ENCODE data around the gene ZBTB20. TPM values are rescaled to one million over a fixed set of nuclear protein-coding genes. Genes with fewer than 3 reads are reported as not detected.
A peak's percentile ranks its signal among the peaks of the same experiment; 100 is the strongest.

The ZBTB20 gene
- total RNA-seq, 5 donors from 2014 or later (not counting 1 experiment from before 2014, with no cell fraction given) = 43.1 to 80.7 (median 48.4) TPM

- Mint-ChIP-seq H3K4me3 (no peak overlapping the region), H3K36me3 (peaks cover 5% of the 10 kb centered on the region), H3K4me1 (peaks cover 11 to 32% (median 13%) of the 10 kb centered on the region in 3 donors), H3K9me3 (no peaks in the 10 kb centered on the region), H3K27ac (no peak overlapping the region), H3K27me3 (no peaks in the 10 kb centered on the region)
- H3K27me3 ChIP-seq (replicated peaks in 1 of 2; ENCODE audit: control insufficient read depth in 2 of 2, extremely low read depth in 1 of 2, insufficient read depth in 2 of 2, low read length in 1 of 2) = no peaks in the 10 kb centered on the region
- no peak overlapping the region for H3K4me3 ChIP-seq (ENCODE audit: control insufficient read depth in 1 of 2, extremely low read depth in 1 of 2, low read length in 1 of 2)
- peak in 3 of 4 experiments; percentile 49 to 55 (median 51) for ATAC-seq (replicated peaks in 1 of 4)
- no peaks in the 10 kb centered on the region for H3K4me1 ChIP-seq (ENCODE audit: control insufficient read depth in 1 of 2, extremely low read depth in 1 of 2, insufficient read depth in 2 of 2, low read length in 2 of 2)
- H3K27ac ChIP-seq (ENCODE audit: low read length) = no peak overlapping the region
- no CpG with 5 or more reads among the region's 4 CpGs for WGBS (ENCODE audit: insufficient coverage)
- no peaks in the 10 kb centered on the region for H3K36me3 ChIP-seq (ENCODE audit: control insufficient read depth in 2 of 2, extremely low read depth in 1 of 2, insufficient read depth in 1 of 2, low read length in 1 of 2)
- ChIA-PET POLR2A (no interaction called here), CTCF (interaction anchor here (0.8 to 2.0 kb wide), 5 partner anchors 8 to 211 kb away, joined by 3 to 15 read pairs (median 5); no protein-coding TSS in a partner anchor)
- DNase-seq = peak in 29 of 35 experiments; percentile 2 to 65 (median 25)
- no peaks in the 10 kb centered on the region for H3K9me3 ChIP-seq
These were observed 106.3 kb downstream of the ZBTB20 start for GRCh38 chr3:115040673-115041286.

- Histone ChIP-seq H3K36me3 (ENCODE audit: control insufficient read depth in 2 of 2, extremely low read depth in 1 of 2, insufficient read depth in 1 of 2, low read length in 1 of 2) (no peaks in the 10 kb centered on the region), H3K27me3 (replicated peaks in 1 of 2; ENCODE audit: control insufficient read depth in 2 of 2, extremely low read depth in 1 of 2, insufficient read depth in 2 of 2, low read length in 1 of 2) (no peaks in the 10 kb centered on the region), H3K4me3 (ENCODE audit: control insufficient read depth in 1 of 2, extremely low read depth in 1 of 2, low read length in 1 of 2) (no peak overlapping the region), H3K9me3 (no peaks in the 10 kb centered on the region), H3K27ac (ENCODE audit: low read length) (no peak overlapping the region), H3K4me1 (ENCODE audit: control insufficient read depth in 1 of 2, extremely low read depth in 1 of 2, insufficient read depth in 2 of 2, low read length in 2 of 2) (no peaks in the 10 kb centered on the region)
- POLR2A ChIA-PET = no interaction called here
- ATAC-seq (replicated peaks in 1 of 4) = no peak
- DNase-seq = no peak
- CTCF ChIA-PET = interaction anchor here (0.8 to 1.4 kb wide), 3 partner anchors 8 to 212 kb away, joined by 3 to 5 read pairs (median 5); no protein-coding TSS in a partner anchor
- H3K9me3 Mint-ChIP-seq = no peaks in the 10 kb centered on the region
- H3K27ac Mint-ChIP-seq = no peak overlapping the region
- H3K36me3 Mint-ChIP-seq = peaks cover 11% of the 10 kb centered on the region
- no peak overlapping the region for H3K4me3 Mint-ChIP-seq
- H3K27me3 Mint-ChIP-seq = no peaks in the 10 kb centered on the region
- H3K4me1 Mint-ChIP-seq = peaks cover 9 to 31% (median 10%) of the 10 kb centered on the region in 3 donors
These were observed 106.8 kb downstream of the ZBTB20 start for GRCh38 chr3:115040246-115040645.

GRCh38 chr3:115038817-115039216 is 108.3 kb downstream of the ZBTB20 start:
- no peaks in the 10 kb centered on the region for H3K36me3 ChIP-seq (ENCODE audit: control insufficient read depth in 2 of 2, extremely low read depth in 1 of 2, insufficient read depth in 1 of 2, low read length in 1 of 2)
- Mint-ChIP-seq H3K27ac (no peak overlapping the region), H3K27me3 (no peaks in the 10 kb centered on the region), H3K36me3 (peaks cover 16% of the 10 kb centered on the region), H3K4me1 (peaks cover 15 to 42% (median 15%) of the 10 kb centered on the region in 3 donors), H3K9me3 (peaks cover 0 to 4% (median 0%) of the 10 kb centered on the region in 3 donors), H3K4me3 (no peak overlapping the region)
- no peaks in the 10 kb centered on the region for H3K4me1 ChIP-seq (ENCODE audit: control insufficient read depth in 1 of 2, extremely low read depth in 1 of 2, insufficient read depth in 2 of 2, low read length in 2 of 2)
- no peak overlapping the region for H3K27ac ChIP-seq (ENCODE audit: low read length)
- no CpG with 5 or more reads among the region's 1 CpG for WGBS (ENCODE audit: insufficient coverage)
- ChIA-PET CTCF (interaction anchor here in 1 of 2 donors (0.9 kb wide), 1 partner anchor 133 kb away, joined by 3 read pairs; no protein-coding TSS in a partner anchor), POLR2A (no interaction called here)
- no peaks in the 10 kb centered on the region for H3K27me3 ChIP-seq (replicated peaks in 1 of 2; ENCODE audit: control insufficient read depth in 2 of 2, extremely low read depth in 1 of 2, insufficient read depth in 2 of 2, low read length in 1 of 2)
- no peak overlapping the region for H3K4me3 ChIP-seq (ENCODE audit: control insufficient read depth in 1 of 2, extremely low read depth in 1 of 2, low read length in 1 of 2)
- no peak for ATAC-seq (replicated peaks in 1 of 4)
- H3K9me3 ChIP-seq = no peaks in the 10 kb centered on the region
- DNase-seq = no peak

GRCh38 chr3:115022835-115023398 is 124.2 kb downstream of the ZBTB20 start:
- H3K9me3 Mint-ChIP-seq = no peaks in the 10 kb centered on the region
- Histone ChIP-seq H3K4me3 (ENCODE audit: control insufficient read depth in 1 of 2, extremely low read depth in 1 of 2, low read length in 1 of 2) (no peak overlapping the region), H3K4me1 (ENCODE audit: control insufficient read depth in 1 of 2, extremely low read depth in 1 of 2, insufficient read depth in 2 of 2, low read length in 2 of 2) (no peaks in the 10 kb centered on the region), H3K27ac (ENCODE audit: low read length) (no peak overlapping the region), H3K36me3 (ENCODE audit: control insufficient read depth in 2 of 2, extremely low read depth in 1 of 2, insufficient read depth in 1 of 2, low read length in 1 of 2) (no peaks in the 10 kb centered on the region), H3K9me3 (no peaks in the 10 kb centered on the region), H3K27me3 (replicated peaks in 1 of 2; ENCODE audit: control insufficient read depth in 2 of 2, extremely low read depth in 1 of 2, insufficient read depth in 2 of 2, low read length in 1 of 2) (no peaks in the 10 kb centered on the region)
- ATAC-seq (replicated peaks in 1 of 4) = no peak
- no peak overlapping the region for H3K27ac Mint-ChIP-seq
- peaks cover 44% of the 10 kb centered on the region for H3K36me3 Mint-ChIP-seq
- H3K4me1 Mint-ChIP-seq = peaks cover 0 to 5% (median 3%) of the 10 kb centered on the region in 3 donors
- H3K4me3 Mint-ChIP-seq = no peak overlapping the region
- WGBS (ENCODE audit: insufficient coverage) = 100% methylated on average over 1 of the region's 1 CpG
- H3K27me3 Mint-ChIP-seq = no peaks in the 10 kb centered on the region
- POLR2A ChIA-PET = no interaction called here
- CTCF ChIA-PET = interaction anchor here (0.6 kb wide), 3 partner anchors 38 to 810 kb away, joined by 3 to 7 read pairs (median 3); no protein-coding TSS in a partner anchor
- DNase-seq = no peak

GRCh38 chr3:115022199-115022598 is 124.9 kb downstream of the ZBTB20 start:
- Histone ChIP-seq H3K4me1 (ENCODE audit: control insufficient read depth in 1 of 2, extremely low read depth in 1 of 2, insufficient read depth in 2 of 2, low read length in 2 of 2) (no peaks in the 10 kb centered on the region), H3K27me3 (replicated peaks in 1 of 2; ENCODE audit: control insufficient read depth in 2 of 2, extremely low read depth in 1 of 2, insufficient read depth in 2 of 2, low read length in 1 of 2) (no peaks in the 10 kb centered on the region), H3K36me3 (ENCODE audit: control insufficient read depth in 2 of 2, extremely low read depth in 1 of 2, insufficient read depth in 1 of 2, low read length in 1 of 2) (no peaks in the 10 kb centered on the region), H3K27ac (ENCODE audit: low read length) (no peak overlapping the region), H3K4me3 (ENCODE audit: control insufficient read depth in 1 of 2, extremely low read depth in 1 of 2, low read length in 1 of 2) (no peak overlapping the region), H3K9me3 (no peaks in the 10 kb centered on the region)
- H3K9me3 Mint-ChIP-seq = peaks cover 0 to under 1% (median 0%) of the 10 kb centered on the region in 3 donors
- peaks cover 46% of the 10 kb centered on the region for H3K36me3 Mint-ChIP-seq
- 100% methylated on average over 1 of the region's 2 CpGs for WGBS (ENCODE audit: insufficient coverage)
- DNase-seq (no peak), ATAC-seq (replicated peaks in 1 of 4) (no peak)
- POLR2A ChIA-PET = no interaction called here
- H3K27me3 Mint-ChIP-seq = no peaks in the 10 kb centered on the region
- H3K4me1 Mint-ChIP-seq = peaks cover 0 to 5% (median 3%) of the 10 kb centered on the region in 3 donors
- CTCF ChIA-PET = interaction anchor here in 1 of 2 donors (0.6 kb wide), 1 partner anchor 809 kb away, joined by 7 read pairs; no protein-coding TSS in a partner anchor
- H3K4me3 Mint-ChIP-seq = no peak overlapping the region
- no peak overlapping the region for H3K27ac Mint-ChIP-seq

- peaks cover 52% of the 10 kb centered on the region for H3K36me3 Mint-ChIP-seq
- H3K4me3 Mint-ChIP-seq = no peak overlapping the region
- H3K4me3 ChIP-seq (ENCODE audit: control insufficient read depth in 1 of 2, extremely low read depth in 1 of 2, low read length in 1 of 2) = no peak overlapping the region
- no peak for ATAC-seq (replicated peaks in 1 of 4)
- H3K36me3 ChIP-seq (ENCODE audit: control insufficient read depth in 2 of 2, extremely low read depth in 1 of 2, insufficient read depth in 1 of 2, low read length in 1 of 2) = no peaks in the 10 kb centered on the region
- ChIA-PET CTCF (interaction anchor here in 1 of 2 donors (0.6 kb wide), 1 partner anchor 675 kb away, joined by 4 read pairs; no protein-coding TSS in a partner anchor), POLR2A (no interaction called here)
- no peak overlapping the region for H3K27ac ChIP-seq (ENCODE audit: low read length)
- H3K9me3 ChIP-seq = no peaks in the 10 kb centered on the region
- H3K27me3 ChIP-seq (replicated peaks in 1 of 2; ENCODE audit: control insufficient read depth in 2 of 2, extremely low read depth in 1 of 2, insufficient read depth in 2 of 2, low read length in 1 of 2) = no peaks in the 10 kb centered on the region
- no CpG with 5 or more reads among the region's 2 CpGs for WGBS (ENCODE audit: insufficient coverage)
- DNase-seq = no peak
- no peak overlapping the region for H3K27ac Mint-ChIP-seq
- H3K27me3 Mint-ChIP-seq = no peaks in the 10 kb centered on the region
- peaks cover under 1 to 5% (median 3%) of the 10 kb centered on the region in 3 donors for H3K4me1 Mint-ChIP-seq
- H3K4me1 ChIP-seq (ENCODE audit: control insufficient read depth in 1 of 2, extremely low read depth in 1 of 2, insufficient read depth in 2 of 2, low read length in 2 of 2) = no peaks in the 10 kb centered on the region
- H3K9me3 Mint-ChIP-seq = peaks cover 0 to 11% (median 10%) of the 10 kb centered on the region in 3 donors
These were observed 126.0 kb downstream of the ZBTB20 start for GRCh38 chr3:115021061-115021460.

Measured in T-cell (primary cell).